Stimulated activated naive CD8-positive, alpha-beta T cell treated with anti-CD3 and anti-CD28 coated beads, Interleukin-15, Interleukin-2, amounts not matched to agents 100 U/mL and 50 U/mL, for 24 hours (primary cell): ENCODE measurements around the gene NMB.
"Not testable (repeated sequence)": the region's sequence is repeated elsewhere in the genome, so short reads cannot be mapped to it uniquely, and the experiment has no call there.

Experiments
- ATAC-seq: fragments of 150-1000 bp; cut with Tn5 transposase; one replicate; pipeline ENCODE4 v1.10.0; 2021
- DNase-seq: peaks from one replicate; pipeline ENCODE4 v3.0.0; 2021

Gene NMB

GRCh38 chr15:84654689-84655453 lies 3.1 kb downstream of the NMB start:
- DNase-seq, result peak; percentile 80
- ATAC-seq, result peak; percentile 57

GRCh38 chr15:84653910-84654688 lies 3.9 kb downstream of the NMB start, which contains the start of gene WDR73:
Gene WDR73 (minus strand): TSS chr15:84654283. CDS start chr15:84654274, 9 bp downstream.
- peak; percentile 99 for DNase-seq
- ATAC-seq, result peak; percentile 85

- DNase-seq (no peak), ATAC-seq (no peak)
These were observed 4.5 kb downstream of the NMB start for GRCh38 chr15:84653584-84653909.

GRCh38 chr15:84649706-84650105 lies 8.3 kb downstream of the NMB start:
- DNase-seq, result no peak
- no peak for ATAC-seq

- no peak for ATAC-seq
- DNase-seq, result no peak
These were observed 9.5 kb downstream of the NMB start for GRCh38 chr15:84648539-84648938.

GRCh38 chr15:84647726-84648125 lies 10.3 kb downstream of the NMB start:
- no peak for ATAC-seq

GRCh38 chr15:84645997-84646396 lies 12.0 kb downstream of the NMB start:
- ATAC-seq (no peak), DNase-seq (no peak)

More at GRCh38 chr15:84647726-84648125, 10.3 kb downstream of the NMB start:
- no peak for DNase-seq

GRCh38 chr15:84645496-84645895 lies 12.5 kb downstream of the NMB start:
- DNase-seq (no peak), ATAC-seq (no peak)

- DNase-seq (no peak), ATAC-seq (no peak)
These were observed 14.2 kb downstream of the NMB start for GRCh38 chr15:84643838-84644237.

- ATAC-seq, DNase-seq: not testable (repeated sequence)
These were observed 15.4 kb downstream of the NMB start for GRCh38 chr15:84642640-84643039.

- DNase-seq, ATAC-seq: not testable (repeated sequence)
These were observed 16.1 kb downstream of the NMB start for GRCh38 chr15:84641871-84642270.

- ATAC-seq (no peak), DNase-seq (no peak)
These were observed 19.9 kb downstream of the NMB start for GRCh38 chr15:84638103-84638502.

GRCh38 chr15:84634228-84634837 lies 23.7 kb downstream of the NMB start:
- no peak for ATAC-seq

GRCh38 chr15:84633311-84634227 lies 24.4 kb downstream of the NMB start:
- ATAC-seq, result peak; percentile 64
- peak; percentile 80 for DNase-seq

More at GRCh38 chr15:84634228-84634837, 23.7 kb downstream of the NMB start:
- DNase-seq, result no peak

- no peak for ATAC-seq
- DNase-seq, result peak; percentile 31
These were observed 26.2 kb downstream of the NMB start for GRCh38 chr15:84631706-84632272.

- DNase-seq (no peak), ATAC-seq (no peak)
These were observed 29.0 kb downstream of the NMB start for GRCh38 chr15:84629033-84629432.

GRCh38 chr15:84625123-84625522 lies 32.9 kb downstream of the NMB start:
- no peak for ATAC-seq
- no peak for DNase-seq

GRCh38 chr15:84624359-84624758 lies 33.6 kb downstream of the NMB start:
- DNase-seq (no peak), ATAC-seq (no peak)

GRCh38 chr15:84621358-84621979 lies 36.5 kb downstream of the NMB start:
- ATAC-seq (no peak), DNase-seq (no peak)

GRCh38 chr15:84620626-84621025 lies 37.4 kb downstream of the NMB start:
- no peak for DNase-seq
- no peak for ATAC-seq

GRCh38 chr15:84616235-84616634 lies 41.8 kb downstream of the NMB start:
- no peak for DNase-seq
- ATAC-seq, result no peak
